ENCODE measurements around the gene LSM2. TPM values are rescaled to one million over a fixed set of nuclear protein-coding genes. Genes with fewer than 3 reads are reported as not detected.

The LSM2 gene
- total and polyA plus RNA-seq, 9 of the 15 experiments (the other 6 are each of a cell fraction or from before 2014, with no cell fraction given), result 154 to 407 (median 223) TPM

- Histone ChIP-seq H3K27me3 (ENCODE audit: control insufficient read depth in 2 of 2, insufficient read depth in 2 of 2, low read length in 2 of 2) (no peaks in the 10 kb centered on the region), H2AFZ (ENCODE audit: low read depth, low read length) (no peak overlapping the region), H3K4me3 (peak overlapping the region; percentile 52), H3K27ac (ENCODE audit: extremely low read depth, low read depth, low read length) (peak overlapping the region; percentile 66), H4K20me1 (replicated peaks; ENCODE audit: control insufficient read depth, insufficient read depth, low read length) (peaks cover 5% of the 10 kb centered on the region; the same call in 1 of the 2 replicates), H3K9ac (ENCODE audit: insufficient read depth in 1 of 2, low read depth in 2 of 2, low read length in 2 of 2) (peak overlapping the region; percentile 70 to 86), H3K4me2 (ENCODE audit: insufficient read depth, low read length) (peak overlapping the region; percentile 77), H3K36me3 (ENCODE audit: control insufficient read depth, insufficient read depth, low read length) (peaks cover 18% of the 10 kb centered on the region; the same call in 2 of the 3 replicates), H3K9me1 (ENCODE audit: control insufficient read depth, insufficient read depth, low read length) (no peaks in the 10 kb centered on the region), H3K9me3 (replicated peaks; ENCODE audit: control insufficient read depth, insufficient read depth, low read depth, low read length) (no peaks in the 10 kb centered on the region), H3K4me1 (replicated peaks in 1 of 2; ENCODE audit: control insufficient read depth in 2 of 2, insufficient read depth in 2 of 2, low read length in 2 of 2) (peaks cover 39 to 50% of the 10 kb centered on the region in 2 experiments), H3K79me2 (ENCODE audit: control insufficient read depth, insufficient read depth, low read length) (peaks cover 58% of the 10 kb centered on the region)
- BruUV-seq (replicated peaks), result no TSS peak
- FAIRE-seq (no peak), DNase-seq (ENCODE audit: extremely low read depth in 1 of 4, low spot score in 3 of 4) (peak in 2 of 4 experiments; percentile 51 to 57), ATAC-seq (no peak)
- CTCF ChIA-PET (ENCODE audit: low intra/inter-chr PET ratio), result interaction anchor here (0.6 to 2.8 kb wide), 7 partner anchors 34 to 927 kb away, joined by 3 to 24 read pairs (median 5); partner anchors contain the start of genes LY6G5C, NFKBIL1, VARS1 and VWA7
- in situ Hi-C loops (cut with MboI) (no loop called here), intact Hi-C loops (cut with micrococcal nuclease) (loop anchor here (1.0 to 10.0 kb wide), 4 partner anchors 57 to 345 kb away; partner anchors contain the start of genes AGPAT1 and RNF5)
- 1% methylated on average over 10 of the region's 15 CpGs for WGBS (ENCODE audit: insufficient coverage, low coverage, missing lambda C conversion rate)
- POLR2A ChIA-PET, result interaction anchor here (0.6 to 13.1 kb wide), 32 partner anchors 8 to 427 kb away, joined by 3 to 229 read pairs (median 5); partner anchors contain the start of genes ABHD16A, BAG6, C6orf47 and CLIC1
- TF ChIP-seq PML (IDR thresholded peaks at IDR 0.05; ENCODE audit: low read length), result peak; percentile 26; the same call in 1 of the 2 replicates
- TF ChIP-seq KLF10 (CRISPR knock-in tag; IDR thresholded peaks at IDR 0.05), result no peak
- peak; percentile 99 for TF ChIP-seq BRD9 (IDR thresholded peaks at IDR 0.05; ENCODE audit: low read depth, partially characterized antibody)
- peak; percentile 21 for TF ChIP-seq KDM5B (IDR thresholded peaks at IDR 0.05; ENCODE audit: insufficient replicate concordance, low read depth, low read length)
- TF ChIP-seq NCOA1 (IDR thresholded peaks at IDR 0.05; ENCODE audit: low read depth), result peak; percentile 57; the same call in 1 of the 2 replicates
- peak; percentile 12; the same call in 1 of the 2 replicates for TF ChIP-seq CXXC5 (CRISPR knock-in tag; IDR thresholded peaks at IDR 0.05)
- TF ChIP-seq ZNF384 (IDR thresholded peaks at IDR 0.05; ENCODE audit: low read depth, low read length), result peak; percentile 99
- TF ChIP-seq FOSL1 (tag; conservative IDR thresholded peaks at IDR 0.05), result no peak
- TF ChIP-seq DNMT1 (IDR thresholded peaks at IDR 0.05), result no peak
- TF ChIP-seq ZNF324 (CRISPR knock-in tag; IDR thresholded peaks at IDR 0.05), result peak; percentile 50; the same call in 1 of the 2 replicates
- peak; percentile 60; the same call in 1 of the 2 replicates for TF ChIP-seq PHB (CRISPR knock-in tag; IDR thresholded peaks at IDR 0.05)
- TF ChIP-seq CREB5 (CRISPR knock-in tag; IDR thresholded peaks at IDR 0.05), result no peak
- TF ChIP-seq ZNF134 (CRISPR knock-in tag; conservative IDR thresholded peaks at IDR 0.05), result no peak
- TF ChIP-seq PPARD (CRISPR knock-in tag; IDR thresholded peaks at IDR 0.05), result no peak
- 0 out of 2 replicates have a peak, but pooled peaks have one; percentile 40 for TF ChIP-seq ESRRB (CRISPR knock-in tag; IDR thresholded peaks at IDR 0.05; ENCODE audit: borderline replicate concordance)
- TF ChIP-seq BMI1 (IDR thresholded peaks at IDR 0.05; ENCODE audit: low read length), result no peak
- no peak for TF ChIP-seq SIRT6 (IDR thresholded peaks at IDR 0.05; ENCODE audit: low read depth, low read length)
- TF ChIP-seq ZFP1 (CRISPR knock-in tag; IDR thresholded peaks at IDR 0.05), result 0 out of 2 replicates have a peak, but pooled peaks have one; percentile 57
- no peak for TF ChIP-seq ATF1 (CRISPR knock-in tag; IDR thresholded peaks at IDR 0.05)
- TF ChIP-seq ATF1 (tag; IDR thresholded peaks at IDR 0.05), result peak; percentile 53
- no peak for TF ChIP-seq ELK3 (CRISPR knock-in tag; IDR thresholded peaks at IDR 0.05)
Measured at GRCh38 chr6:31829633-31830283, 23.0 kb upstream of the LSM2 start.
